Pancreas (tissue), 10 donors: Measurements from ENCODE around the gene PDE7B. TPM values are rescaled to one million over a fixed set of nuclear protein-coding genes. Genes with fewer than 3 reads are reported as not detected.

Experiments
- ATAC-seq, 4 donors: fragments of 200-7000 bp; cut with Tn5 transposase; one replicate each; pipeline versions ENCODE4 v1.8.0 to v1.9.1; 2020; ENCODE audit warnings: mild to moderate bottlenecking in 4 of 4, moderate library complexity in 4 of 4
- DNase-seq, 6 donors: peaks; one replicate each; pipeline ENCODE4 v3.0.0-alpha.2; 2020
- FAIRE-seq: peaks from 2 replicates; lab custom pipeline; 2012; peaks lifted over from hg19 to GRCh38; lab: Jason Lieb, UNC
- H3K27ac ChIP-seq, 4 donors: fragments of 200-600 bp; sonication (generic); 1 replicate in 3 of 4; 2 replicates in 1 of 4; pipeline versions ENCODE4 v1.5.0 to v1.8.0; 2020
- H3K27me3 ChIP-seq, 4 donors: fragments of 200-600 bp; one replicate each; pipeline ENCODE4 v1.8.0; 2021
- H3K36me3 ChIP-seq, 3 donors: fragments of 200-600 bp; sonication (generic) in 1 of 3; one replicate each; pipeline versions ENCODE4 v1.5.0 to v1.8.0; 2020 to 2021
- H3K4me1 ChIP-seq, 3 donors: fragments of 200-600 bp; one replicate each; pipeline ENCODE4 v1.8.0; 2021
- H3K4me3 ChIP-seq, 4 donors: fragments of 200-600 bp; sonication (generic) in 2 of 4; one replicate each; pipeline versions ENCODE4 v1.5.0 to v1.8.0; 2020 to 2021
- H3K9me3 ChIP-seq, 4 donors: fragments of 200-600 bp; one replicate each; pipeline ENCODE4 v1.8.0; 2021
- WGBS, 2 donors: extraction: QIAGEN DNeasy Blood & Tissue Kit; methylation state at CpG; one replicate each; pipeline ENCODE4 v1.1.7; 2013; 5-methylcytosine and 5-hydroxymethylcytosine counted together
- intact Hi-C, 3 donors: fragments of 100-400 bp; cut with DNase I; formaldehyde crosslinking; loops; one replicate each; pipeline versions ENCODE4 v1.11.1 to v1.14.2; 2022
- polyA plus RNA-seq, 2 donors: library from polyadenylated mRNA; stranded (reverse); fragments of 200-250 nt; gene quantifications; one replicate each; pipeline ENCODE4 v1.2.3, GENCODE V29; 2013
- total RNA-seq, 6 donors: library from RNA; stranded (reverse); fragmentation: NEBNext Ultra II Directional in 4 of 6; extraction: Animal tissue kit (Norgen Biotek cat#: 25700) in 4 of 6; gene quantifications; one replicate each; pipeline versions ENCODE4 v1.2.1 to v1.2.4, GENCODE V29; 2021 to 2023
- TF ChIP-seq, protein P1 (sequence below), 4 donors: fragments of 200-600 bp; sonication (generic) in 3 of 4; IDR thresholded peaks; one replicate each; pipeline versions ENCODE4 v1.5.0 to v1.8.0; 2021; ENCODE audit warnings: antibody characterized with exemption in 4 of 4
- donor health status: healthy with polysubstance abuse.
- donor health status: DM: no; HTN: no; CAD: no; lungs with moderate emphysema.
- donor health status: DM: no; HTN: no; CAD: no.
- donor health status: control.
- donor health status: control.
- donor health status: Bipolar disorder and iron deficiency.
- donor health status: DM: yes; HTN: yes; CAD: no.
- donor health status: DM: no; HTN: no; CAD: no.
- donor health status: DM: no; HTN: no; CAD: no.
- donor health status: DM: yes; HTN: yes; CAD: no.

The PDE7B gene
- total and polyA plus RNA-seq, 8 donors: 0.38 to 1.7 (median 0.76) TPM

DNA sequence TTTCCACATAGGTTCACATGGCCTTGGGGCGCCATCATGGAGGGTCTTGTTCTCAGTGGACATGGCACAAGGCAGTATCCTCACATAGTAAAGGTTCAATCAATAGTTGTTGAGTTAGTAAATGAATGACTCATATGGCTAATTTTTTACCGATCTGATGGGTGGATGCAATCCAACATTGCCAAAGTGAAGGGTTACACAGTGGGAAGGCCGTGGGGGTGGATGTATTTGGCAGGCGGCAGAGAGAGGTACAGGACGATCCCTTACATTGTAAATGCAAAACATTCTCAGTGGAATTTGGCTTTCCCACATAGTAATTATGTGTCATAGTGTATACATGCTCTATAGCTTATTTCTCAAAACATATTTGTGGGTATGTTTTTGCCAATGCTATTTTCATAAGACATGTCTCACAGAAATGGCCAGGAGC lies 21.0 kb upstream of the PDE7B start:
- H3K27me3 ChIP-seq: no peaks in the 10 kb centered on the region
- no peak overlapping the region for H3K27ac ChIP-seq
- 56 to 58% methylated on average over 5 of the region's 5 CpGs for WGBS, 2 donors
- FAIRE-seq (no peak), ATAC-seq (peak in 3 of 4 donors; percentile 27 to 53 (median 31)), DNase-seq (no peak)
- no peaks in the 10 kb centered on the region for H3K36me3 ChIP-seq
- H3K4me1 ChIP-seq: no peaks in the 10 kb centered on the region
- TF ChIP-seq, protein P1, sequence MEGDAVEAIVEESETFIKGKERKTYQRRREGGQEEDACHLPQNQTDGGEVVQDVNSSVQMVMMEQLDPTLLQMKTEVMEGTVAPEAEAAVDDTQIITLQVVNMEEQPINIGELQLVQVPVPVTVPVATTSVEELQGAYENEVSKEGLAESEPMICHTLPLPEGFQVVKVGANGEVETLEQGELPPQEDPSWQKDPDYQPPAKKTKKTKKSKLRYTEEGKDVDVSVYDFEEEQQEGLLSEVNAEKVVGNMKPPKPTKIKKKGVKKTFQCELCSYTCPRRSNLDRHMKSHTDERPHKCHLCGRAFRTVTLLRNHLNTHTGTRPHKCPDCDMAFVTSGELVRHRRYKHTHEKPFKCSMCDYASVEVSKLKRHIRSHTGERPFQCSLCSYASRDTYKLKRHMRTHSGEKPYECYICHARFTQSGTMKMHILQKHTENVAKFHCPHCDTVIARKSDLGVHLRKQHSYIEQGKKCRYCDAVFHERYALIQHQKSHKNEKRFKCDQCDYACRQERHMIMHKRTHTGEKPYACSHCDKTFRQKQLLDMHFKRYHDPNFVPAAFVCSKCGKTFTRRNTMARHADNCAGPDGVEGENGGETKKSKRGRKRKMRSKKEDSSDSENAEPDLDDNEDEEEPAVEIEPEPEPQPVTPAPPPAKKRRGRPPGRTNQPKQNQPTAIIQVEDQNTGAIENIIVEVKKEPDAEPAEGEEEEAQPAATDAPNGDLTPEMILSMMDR (IDR thresholded peaks at IDR 0.05): no peak
- H3K9me3 ChIP-seq: no peaks in the 10 kb centered on the region
- intact Hi-C loops: no loop called here
- no peak overlapping the region for H3K4me3 ChIP-seq

DNA sequence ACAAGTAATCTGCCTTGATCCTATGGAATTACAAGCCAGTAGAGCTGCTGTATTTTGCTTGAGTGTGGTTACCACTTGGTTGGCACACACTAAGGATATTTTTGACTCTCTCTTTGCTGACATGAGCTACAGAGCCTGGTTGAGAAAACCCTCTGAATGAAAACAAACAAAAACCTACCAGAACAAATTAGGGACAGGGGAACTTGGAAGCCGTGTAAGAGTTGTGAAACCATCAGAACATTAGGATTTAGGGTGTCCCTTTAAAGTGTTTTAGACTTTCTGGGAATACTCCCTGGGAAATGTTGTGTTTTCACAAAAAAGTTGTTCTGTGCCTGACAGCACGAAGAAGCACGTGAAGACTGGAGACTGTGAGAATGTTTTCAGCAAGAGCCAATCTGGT lies 20.5 kb upstream of the PDE7B start:
- FAIRE-seq (no peak), DNase-seq (no peak), ATAC-seq (no peak)
- no peak overlapping the region for H3K27ac ChIP-seq
- no peaks in the 10 kb centered on the region for H3K36me3 ChIP-seq
- intact Hi-C loops: no loop called here
- H3K4me3 ChIP-seq: no peak overlapping the region
- H3K9me3 ChIP-seq: no peaks in the 10 kb centered on the region
- no peaks in the 10 kb centered on the region for H3K27me3 ChIP-seq
- H3K4me1 ChIP-seq: no peaks in the 10 kb centered on the region
- WGBS, 2 donors: 84 to 85% methylated on average over 3 of the region's 3 CpGs
- TF ChIP-seq, protein P1 (IDR thresholded peaks at IDR 0.05): no peak

DNA sequence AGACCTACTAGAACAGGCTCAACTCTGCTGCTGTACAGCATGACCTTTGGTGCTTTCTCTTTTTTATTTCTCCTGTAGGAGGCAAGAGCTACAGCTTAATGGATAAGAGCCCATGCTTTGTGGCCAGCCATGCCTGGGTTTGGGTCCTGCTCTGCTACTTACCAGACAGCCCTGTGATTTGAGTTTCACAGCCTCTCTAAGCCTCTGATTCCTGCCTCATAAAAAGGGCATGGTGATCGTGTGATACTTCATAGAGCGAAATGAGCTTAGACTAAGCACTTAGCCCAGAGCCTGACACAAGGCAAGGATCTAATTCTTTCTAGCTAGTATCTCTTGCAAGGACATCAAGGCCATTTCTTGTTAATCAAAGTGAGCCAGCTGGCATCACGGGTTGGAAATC lies 19.3 kb upstream of the PDE7B start:
- FAIRE-seq (no peak), DNase-seq (no peak), ATAC-seq (no peak)
- no peaks in the 10 kb centered on the region for H3K36me3 ChIP-seq
- H3K4me3 ChIP-seq: no peak overlapping the region
- TF ChIP-seq, protein P1 (IDR thresholded peaks at IDR 0.05): no peak
- no peaks in the 10 kb centered on the region for H3K27me3 ChIP-seq
- H3K4me1 ChIP-seq: no peaks in the 10 kb centered on the region
- no peaks in the 10 kb centered on the region for H3K9me3 ChIP-seq
- intact Hi-C loops: no loop called here
- 71 to 80% methylated on average over 3 of the region's 3 CpGs for WGBS, 2 donors
- no peak overlapping the region for H3K27ac ChIP-seq

DNA sequence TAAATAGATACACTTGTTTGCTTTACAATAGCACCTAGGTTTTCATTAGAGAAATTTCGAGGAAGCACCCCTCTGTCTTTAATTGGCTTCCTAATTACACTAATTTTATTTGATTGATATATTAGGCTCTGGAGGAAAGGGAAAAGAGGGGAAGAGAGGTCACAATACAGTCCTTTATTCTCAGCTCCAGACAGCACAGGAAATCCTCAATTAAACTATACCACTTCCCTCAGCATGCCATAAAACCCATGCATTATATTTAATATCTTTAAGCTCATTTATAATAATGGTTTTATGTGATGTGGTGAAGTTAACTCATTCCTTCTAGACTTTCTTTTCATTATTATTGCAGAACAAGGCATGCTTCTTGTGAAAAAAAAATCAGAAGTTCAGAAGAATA lies 17.7 kb upstream of the PDE7B start:
- Histone ChIP-seq H3K27ac (no peak overlapping the region), H3K4me1 (no peaks in the 10 kb centered on the region), H3K9me3 (no peaks in the 10 kb centered on the region), H3K4me3 (no peak overlapping the region), H3K27me3 (no peaks in the 10 kb centered on the region), H3K36me3 (no peaks in the 10 kb centered on the region)
- TF ChIP-seq, protein P1 (IDR thresholded peaks at IDR 0.05): no peak
- DNase-seq (no peak), ATAC-seq (no peak), FAIRE-seq (no peak)
- WGBS, 2 donors: 56 to 59% methylated on average over 1 of the region's 1 CpG
- intact Hi-C loops: no loop called here

DNA sequence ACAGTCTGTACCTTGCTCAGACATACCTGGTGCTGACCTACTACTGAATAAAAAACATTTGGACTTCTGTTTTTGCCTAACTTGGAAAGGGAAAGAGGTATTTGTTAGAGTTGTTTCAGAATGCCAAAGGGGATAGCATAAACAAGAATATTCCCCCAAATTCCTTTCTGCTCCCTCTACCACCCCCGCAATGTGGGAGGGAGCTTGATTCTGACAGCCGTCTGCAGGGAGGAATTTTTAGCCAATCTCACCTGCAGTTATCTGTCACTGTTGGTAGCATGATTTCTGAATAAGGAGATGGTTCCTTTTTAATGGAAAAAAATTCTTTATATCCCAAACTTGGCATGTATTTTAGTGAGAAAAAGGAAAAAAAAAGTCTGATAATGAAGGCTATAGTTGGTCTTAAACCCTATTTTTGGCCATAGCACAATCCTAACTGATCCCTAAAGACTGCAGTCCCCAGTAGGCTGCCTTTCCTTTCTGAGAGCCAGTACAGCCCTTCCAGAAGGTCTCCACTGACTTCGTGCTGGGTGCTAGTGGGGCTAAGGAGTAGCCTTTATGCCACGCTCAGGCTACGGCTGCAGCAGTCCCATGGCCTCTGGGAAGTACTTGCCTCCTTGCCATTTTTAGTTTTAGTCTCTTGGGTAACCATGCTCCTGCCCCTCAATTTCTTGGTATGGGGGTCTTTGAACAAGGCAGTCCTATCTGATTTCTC lies 13.6 kb upstream of the PDE7B start:
- WGBS, 2 donors: 85 to 89% methylated on average over 5 of the region's 5 CpGs
- no peak for FAIRE-seq
- H3K27me3 ChIP-seq: no peaks in the 10 kb centered on the region

More for the DNA sequence above, 13.6 kb upstream of the PDE7B start:
- Histone ChIP-seq H3K36me3 (no peaks in the 10 kb centered on the region), H3K27ac (no peak overlapping the region), H3K9me3 (no peaks in the 10 kb centered on the region), H3K4me3 (no peak overlapping the region), H3K4me1 (no peaks in the 10 kb centered on the region)
- TF ChIP-seq, protein P1 (IDR thresholded peaks at IDR 0.05): no peak
- ATAC-seq: no peak
- intact Hi-C loops: no loop called here
- no peak for DNase-seq
